HepG2 (cell line): ENCODE measurements around the gene MICOS13. TPM values are rescaled to one million over a fixed set of nuclear protein-coding genes. Genes with fewer than 3 reads are reported as not detected.

Experiments
- BORCS8-MEF2B ChIP-seq: sonication (generic); formaldehyde crosslinking; IDR thresholded peaks from 2 replicates; pipeline ENCODE4 v1.8.0; 2022; ENCODE audit warnings: mild to moderate bottlenecking, missing genetic modification reagents
- FOXP1 ChIP-seq, 2 experiments: fragments of 450-650 bp in 1 of 2; IDR thresholded peaks; 2 replicates each; pipeline ENCODE4 v1.6.1; 2017 to 2018; ENCODE audit warnings: antibody characterized with exemption in 1 of 2
- GABPB1 ChIP-seq: IDR thresholded peaks from 2 replicates; pipeline ENCODE4 v1.6.1; 2016; ENCODE audit warnings: mild to moderate bottlenecking, missing genetic modification reagents, moderate library complexity, missing compliant biosample characterization
- HIVEP1 ChIP-seq: sonication (generic); formaldehyde crosslinking; IDR thresholded peaks from 2 replicates; pipeline ENCODE4 v1.4.0; 2020; ENCODE audit warnings: mild to moderate bottlenecking, missing genetic modification reagents
- HNF4G ChIP-seq, 2 experiments: sonication (generic) in 1 of 2; formaldehyde crosslinking in 1 of 2; IDR thresholded peaks; 2 replicates each; pipeline versions ENCODE4 v1.4.0 to v1.6.1; 2011 to 2020; ENCODE audit warnings: borderline replicate concordance in 2 of 2, low read depth in 2 of 2, mild to moderate bottlenecking in 2 of 2, low read length in 1 of 2, missing genetic modification reagents in 1 of 2, moderate library complexity in 1 of 2
- JDP2 ChIP-seq: sonication (generic); formaldehyde crosslinking; IDR thresholded peaks from 2 replicates; pipeline ENCODE4 v1.8.1; 2022; ENCODE audit warnings: missing genetic modification reagents, borderline replicate concordance
- MAZ ChIP-seq, 2 experiments: sonication (generic) in 1 of 2; formaldehyde crosslinking in 1 of 2; IDR thresholded peaks; 2 replicates each; pipeline versions ENCODE4 v1.5.0 to v1.6.1; 2012 to 2020; ENCODE audit warnings: low read depth in 2 of 2, mild to moderate bottlenecking in 2 of 2, borderline replicate concordance in 1 of 2, improper control_type of control experiment in 1 of 2, low read length in 1 of 2, missing genetic modification reagents in 1 of 2, moderate library complexity in 1 of 2
- RNF2 ChIP-seq: fragments of 450-650 bp; conservative IDR thresholded peaks from 2 replicates; pipeline ENCODE4 v1.6.1; 2016; ENCODE audit warnings: low read depth
- TAF15 ChIP-seq: fragments of 200-400 bp; formaldehyde crosslinking; IDR thresholded peaks from one replicate; pipeline ENCODE4 v1.6.1; 2018; ENCODE audit warnings: mild to moderate bottlenecking, low read depth, low read length; ENCODE audit not compliant: poor library complexity, severe bottlenecking
- TFDP1 ChIP-seq: IDR thresholded peaks from 2 replicates; pipeline ENCODE4 v1.6.1; 2016; ENCODE audit warnings: missing compliant biosample characterization, missing genetic modification reagents, borderline replicate concordance
- ZKSCAN1 ChIP-seq: fragments of 150-350 bp; IDR thresholded peaks from 2 replicates; pipeline ENCODE4 v1.6.1; 2014; ENCODE audit warnings: low read length
- ZNF510 ChIP-seq: sonication (generic); formaldehyde crosslinking; IDR thresholded peaks from 2 replicates; pipeline ENCODE4 v1.4.0; 2020; ENCODE audit warnings: low read depth, mild to moderate bottlenecking, missing genetic modification reagents
- ZNF598 ChIP-seq: sonication (generic); formaldehyde crosslinking; IDR thresholded peaks from 2 replicates; pipeline ENCODE4 v1.5.1; 2020; ENCODE audit warnings: mild to moderate bottlenecking, missing genetic modification reagents, borderline replicate concordance
- ZNF607 ChIP-seq: sonication (generic); formaldehyde crosslinking; IDR thresholded peaks from 2 replicates; pipeline ENCODE4 v1.5.1; 2020; ENCODE audit warnings: missing genetic modification reagents, mild to moderate bottlenecking, borderline replicate concordance
- ZNF878 ChIP-seq: sonication (generic); formaldehyde crosslinking; IDR thresholded peaks from 2 replicates; pipeline ENCODE4 v1.8.1; 2023; ENCODE audit warnings: mild to moderate bottlenecking, missing genetic modification reagents, moderate library complexity
- polyA plus RNA-seq, 8 experiments: library from polyadenylated mRNA; depleted of rRNA in 3 of 8; stranded (reverse) in 7 of 8; unstranded in 1 of 8; fragments of >200 nt; fragmentation: Illumina TruSeq in 4 of 8; extraction: Trizol in 4 of 8; gene quantifications; 2 replicates each; pipeline versions ENCODE4 v1.2.1 to v1.2.3, GENCODE V29; 2011 to 2016; ENCODE audit warnings: low read depth in 4 of 8, missing spikeins in 1 of 8, mixed read lengths in 1 of 8; ENCODE audit not compliant: insufficient read depth in 1 of 8
- total RNA-seq, 5 experiments: library from RNA; depleted of rRNA; stranded (reverse); fragments of >200 nt; fragmentation: Illumina TruSeq; extraction: Trizol; gene quantifications; 2 replicates each; pipeline ENCODE4 v1.2.3, GENCODE V29; 2016; ENCODE audit warnings: low read depth in 1 of 5
- TF ChIP-seq, protein P1 (sequence below): sonication (generic); formaldehyde crosslinking; IDR thresholded peaks from 2 replicates; pipeline ENCODE4 v1.5.1; 2020; ENCODE audit warnings: mild to moderate bottlenecking, missing genetic modification reagents, moderate library complexity
- TF ChIP-seq, protein P2 (sequence below): IDR thresholded peaks from 2 replicates; pipeline ENCODE4 v1.6.1; 2012; ENCODE audit warnings: low read depth, low read length, improper control_type of control experiment
- TF ChIP-seq, protein P3 (sequence below): sonication (generic); formaldehyde crosslinking; IDR thresholded peaks from 2 replicates; pipeline ENCODE4 v1.5.1; 2020; ENCODE audit warnings: mild to moderate bottlenecking, missing genetic modification reagents

The MICOS13 gene
- total and polyA plus RNA-seq, 2 of the 13 experiments (the other 11 are each of a cell fraction or from before 2014, with no cell fraction given): 28.8 to 35.4 TPM

DNA sequence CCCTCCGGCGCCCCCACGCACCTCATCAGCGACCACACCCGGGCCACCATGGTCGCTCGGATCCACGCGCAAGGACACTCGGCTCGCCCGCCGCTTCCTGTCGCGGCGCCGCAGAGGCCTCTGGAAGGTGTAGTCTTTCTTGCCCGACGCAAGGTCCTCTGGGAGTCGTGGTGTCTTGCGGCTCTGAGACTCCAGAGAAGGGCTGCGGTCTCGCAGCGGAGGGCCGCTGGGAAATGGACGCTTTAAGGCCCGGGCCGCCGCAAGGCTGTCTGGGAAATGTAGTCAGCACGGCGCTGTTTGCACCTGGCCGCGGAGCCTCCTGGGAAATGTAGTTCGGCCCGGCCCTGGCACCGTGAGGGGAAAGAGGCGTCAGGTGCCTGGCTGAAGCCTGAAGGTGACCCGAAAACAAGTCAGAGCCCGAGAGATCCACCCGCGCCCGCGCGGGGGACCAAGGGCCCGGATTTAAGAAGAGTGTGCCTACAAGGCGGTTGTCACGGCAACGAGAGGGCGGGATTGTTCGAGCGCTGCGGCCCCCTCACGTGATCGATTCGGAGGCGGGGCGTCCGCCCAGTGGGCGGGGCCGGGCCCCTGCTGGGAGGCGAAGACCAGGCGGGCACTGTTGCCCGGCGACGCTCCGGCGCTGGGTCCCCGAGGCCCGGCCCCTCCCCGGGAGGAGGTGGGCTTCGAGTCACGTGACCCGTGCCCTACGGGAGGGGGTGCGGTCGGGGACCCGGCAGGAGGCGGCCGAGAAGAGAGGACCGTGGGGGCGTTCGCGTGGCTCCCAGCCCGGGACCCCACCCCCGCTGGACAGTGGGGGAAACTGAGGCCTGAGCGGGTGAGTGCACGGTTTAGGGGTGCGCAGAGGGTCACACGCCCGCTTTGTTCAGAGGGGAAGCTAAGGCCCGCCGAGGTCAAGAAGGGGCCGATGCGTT lies at the start of gene MICOS13, which contains the start of gene HSD11B1L (continued):
- TF ChIP-seq BORCS8-MEF2B (CRISPR knock-in tag) (no peak), RNF2 (no peak), HNF4G (IDR thresholded peaks at IDR 0.05; ENCODE audit: borderline replicate concordance, low read depth, low read length) (no peak), HNF4G (CRISPR knock-in tag; IDR thresholded peaks at IDR 0.05; ENCODE audit: borderline replicate concordance, low read depth) (no peak), HIVEP1 (CRISPR knock-in tag) (no peak), ZKSCAN1 (no peak), FOXP1 (IDR thresholded peaks at IDR 0.05) (no peak), FOXP1 (CRISPR knock-in tag; IDR thresholded peaks at IDR 0.05) (no peak), TFDP1 (CRISPR knock-in tag) (no peak), JDP2 (CRISPR knock-in tag) (no peak), TAF15 (no peak), ZNF598 (CRISPR knock-in tag) (no peak), MAZ (IDR thresholded peaks at IDR 0.05; ENCODE audit: borderline replicate concordance, low read depth, low read length) (no peak), MAZ (CRISPR knock-in tag; IDR thresholded peaks at IDR 0.05; ENCODE audit: low read depth) (no peak; the same call in 1 of the 2 replicates), ZNF607 (CRISPR knock-in tag) (no peak; the same call in 1 of the 2 replicates), GABPB1 (CRISPR knock-in tag) (peak; percentile 98), ZNF510 (CRISPR knock-in tag) (no peak), ZNF878 (CRISPR knock-in tag) (no peak)
- TF ChIP-seq, protein P1, sequence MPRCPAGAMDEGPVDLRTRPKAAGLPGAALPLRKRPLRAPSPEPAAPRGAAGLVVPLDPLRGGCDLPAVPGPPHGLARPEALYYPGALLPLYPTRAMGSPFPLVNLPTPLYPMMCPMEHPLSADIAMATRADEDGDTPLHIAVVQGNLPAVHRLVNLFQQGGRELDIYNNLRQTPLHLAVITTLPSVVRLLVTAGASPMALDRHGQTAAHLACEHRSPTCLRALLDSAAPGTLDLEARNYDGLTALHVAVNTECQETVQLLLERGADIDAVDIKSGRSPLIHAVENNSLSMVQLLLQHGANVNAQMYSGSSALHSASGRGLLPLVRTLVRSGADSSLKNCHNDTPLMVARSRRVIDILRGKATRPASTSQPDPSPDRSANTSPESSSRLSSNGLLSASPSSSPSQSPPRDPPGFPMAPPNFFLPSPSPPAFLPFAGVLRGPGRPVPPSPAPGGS: peak; percentile 48; the same call in 1 of the 2 replicates
- TF ChIP-seq, protein P2, sequence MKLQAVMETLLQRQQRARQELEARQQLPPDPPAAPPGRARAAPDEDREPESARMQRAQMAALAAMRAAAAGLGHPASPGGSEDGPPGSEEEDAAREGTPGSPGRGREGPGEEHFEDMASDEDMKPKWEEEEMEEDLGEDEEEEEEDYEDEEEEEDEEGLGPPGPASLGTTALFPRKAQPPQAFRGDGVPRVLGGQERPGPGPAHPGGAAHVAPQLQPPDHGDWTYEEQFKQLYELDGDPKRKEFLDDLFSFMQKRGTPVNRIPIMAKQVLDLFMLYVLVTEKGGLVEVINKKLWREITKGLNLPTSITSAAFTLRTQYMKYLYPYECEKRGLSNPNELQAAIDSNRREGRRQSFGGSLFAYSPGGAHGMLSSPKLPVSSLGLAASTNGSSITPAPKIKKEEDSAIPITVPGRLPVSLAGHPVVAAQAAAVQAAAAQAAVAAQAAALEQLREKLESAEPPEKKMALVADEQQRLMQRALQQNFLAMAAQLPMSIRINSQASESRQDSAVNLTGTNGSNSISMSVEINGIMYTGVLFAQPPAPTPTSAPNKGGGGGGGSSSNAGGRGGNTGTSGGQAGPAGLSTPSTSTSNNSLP: no peak
- TF ChIP-seq, protein P3, sequence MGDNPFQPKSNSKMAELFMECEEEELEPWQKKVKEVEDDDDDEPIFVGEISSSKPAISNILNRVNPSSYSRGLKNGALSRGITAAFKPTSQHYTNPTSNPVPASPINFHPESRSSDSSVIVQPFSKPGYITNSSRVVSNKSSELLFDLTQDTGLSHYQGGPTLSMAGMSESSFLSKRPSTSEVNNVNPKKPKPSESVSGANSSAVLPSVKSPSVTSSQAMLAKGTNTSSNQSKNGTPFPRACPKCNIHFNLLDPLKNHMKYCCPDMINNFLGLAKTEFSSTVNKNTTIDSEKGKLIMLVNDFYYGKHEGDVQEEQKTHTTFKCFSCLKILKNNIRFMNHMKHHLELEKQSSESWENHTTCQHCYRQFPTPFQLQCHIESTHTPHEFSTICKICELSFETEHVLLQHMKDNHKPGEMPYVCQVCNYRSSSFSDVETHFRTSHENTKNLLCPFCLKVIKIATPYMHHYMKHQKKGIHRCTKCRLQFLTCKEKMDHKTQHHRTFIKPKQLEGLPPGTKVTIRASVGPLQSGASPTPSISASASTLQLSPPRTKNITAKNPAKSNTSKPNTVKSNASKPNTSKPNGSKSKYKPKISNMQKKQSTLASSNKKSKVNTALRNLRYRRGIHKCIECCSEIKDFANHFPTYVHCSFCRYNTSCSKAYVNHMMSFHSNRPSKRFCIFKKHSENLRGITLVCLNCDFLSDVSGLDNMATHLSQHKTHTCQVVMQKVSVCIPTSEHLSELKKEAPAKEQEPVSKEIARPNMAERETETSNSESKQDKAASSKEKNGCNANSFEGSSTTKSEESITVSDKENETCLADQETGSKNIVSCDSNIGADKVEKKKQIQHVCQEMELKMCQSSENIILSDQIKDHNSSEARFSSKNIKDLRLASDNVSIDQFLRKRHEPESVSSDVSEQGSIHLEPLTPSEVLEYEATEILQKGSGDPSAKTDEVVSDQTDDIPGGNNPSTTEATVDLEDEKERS (CRISPR knock-in tag): no peak
